ENCODE data around the gene AGAP1. TPM values are rescaled to one million over a fixed set of nuclear protein-coding genes. Genes with fewer than 3 reads are reported as not detected.

The AGAP1 gene
- total and polyA plus RNA-seq, 9 donors: 5.7 to 32.2 (median 20.2) TPM

GRCh38 chr2:236155406-236155805 lies 661.6 kb downstream of the AGAP1 start:
- no peaks in the 10 kb centered on the region for H3K9me3 ChIP-seq
- intact Hi-C loops (cut with DNase I): no loop called here
- no peak for DNase-seq
- H3K36me3 ChIP-seq: no peaks in the 10 kb centered on the region
- no peak for TF ChIP-seq EP300 (IDR thresholded peaks at IDR 0.05)
- TF ChIP-seq POLR2A (IDR thresholded peaks at IDR 0.05): no peak
- TF ChIP-seq, protein P1, sequence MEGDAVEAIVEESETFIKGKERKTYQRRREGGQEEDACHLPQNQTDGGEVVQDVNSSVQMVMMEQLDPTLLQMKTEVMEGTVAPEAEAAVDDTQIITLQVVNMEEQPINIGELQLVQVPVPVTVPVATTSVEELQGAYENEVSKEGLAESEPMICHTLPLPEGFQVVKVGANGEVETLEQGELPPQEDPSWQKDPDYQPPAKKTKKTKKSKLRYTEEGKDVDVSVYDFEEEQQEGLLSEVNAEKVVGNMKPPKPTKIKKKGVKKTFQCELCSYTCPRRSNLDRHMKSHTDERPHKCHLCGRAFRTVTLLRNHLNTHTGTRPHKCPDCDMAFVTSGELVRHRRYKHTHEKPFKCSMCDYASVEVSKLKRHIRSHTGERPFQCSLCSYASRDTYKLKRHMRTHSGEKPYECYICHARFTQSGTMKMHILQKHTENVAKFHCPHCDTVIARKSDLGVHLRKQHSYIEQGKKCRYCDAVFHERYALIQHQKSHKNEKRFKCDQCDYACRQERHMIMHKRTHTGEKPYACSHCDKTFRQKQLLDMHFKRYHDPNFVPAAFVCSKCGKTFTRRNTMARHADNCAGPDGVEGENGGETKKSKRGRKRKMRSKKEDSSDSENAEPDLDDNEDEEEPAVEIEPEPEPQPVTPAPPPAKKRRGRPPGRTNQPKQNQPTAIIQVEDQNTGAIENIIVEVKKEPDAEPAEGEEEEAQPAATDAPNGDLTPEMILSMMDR (IDR thresholded peaks at IDR 0.05): no peak
- H3K27ac ChIP-seq: no peak overlapping the region
- H3K4me1 ChIP-seq (ENCODE audit: insufficient read depth): no peaks in the 10 kb centered on the region
- H3K27me3 ChIP-seq: no peaks in the 10 kb centered on the region
- no peak overlapping the region for H3K4me3 ChIP-seq
- WGBS, 3 donors: 71 to 77% (median 73%) methylated on average over 3 of the region's 3 CpGs

DNA sequence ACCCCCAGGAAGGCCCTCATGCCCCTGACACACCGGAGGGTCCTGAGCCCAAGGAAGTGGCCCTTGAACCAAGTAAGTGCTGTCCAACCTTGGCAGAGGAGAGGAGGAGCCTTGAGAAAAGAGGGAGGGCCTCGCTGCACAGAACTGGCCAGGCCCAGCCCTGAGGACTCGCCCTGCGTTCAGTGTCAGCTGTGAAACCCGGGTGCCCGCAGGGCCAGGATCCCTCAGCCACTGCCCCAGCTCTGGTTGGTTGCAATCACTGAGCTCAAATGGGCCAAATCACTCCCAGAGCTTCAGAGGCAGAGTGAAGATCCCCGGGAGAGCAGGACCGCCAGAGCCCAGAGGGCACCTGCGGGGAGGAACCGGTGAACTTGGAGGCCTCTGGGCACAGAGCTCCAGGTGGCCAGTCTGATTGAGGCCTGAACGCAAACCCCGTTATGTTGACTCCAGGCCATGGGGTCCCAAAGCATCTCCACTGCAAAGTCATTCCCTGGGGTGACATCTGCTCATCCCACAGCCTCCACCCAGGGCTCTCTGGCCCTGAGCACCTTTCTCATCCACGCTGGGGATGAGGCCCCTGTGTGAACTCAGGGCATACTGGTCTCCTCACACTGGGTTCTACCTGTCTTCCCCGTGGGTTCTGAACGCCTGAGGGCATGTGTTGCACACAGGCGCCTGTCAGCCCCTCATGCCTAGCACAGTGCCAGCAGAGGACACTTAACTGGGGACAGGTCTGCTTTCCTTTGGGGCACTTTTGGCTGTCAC lies 662.4 kb downstream of the AGAP1 start:
- no peaks in the 10 kb centered on the region for H3K4me1 ChIP-seq (ENCODE audit: insufficient read depth)
- WGBS, 3 donors: 91 to 92% (median 91%) methylated on average over 16 of the region's 16 CpGs
- no peaks in the 10 kb centered on the region for H3K27me3 ChIP-seq
- no peak overlapping the region for H3K27ac ChIP-seq
- TF ChIP-seq EP300 (IDR thresholded peaks at IDR 0.05) (no peak), POLR2A (IDR thresholded peaks at IDR 0.05) (no peak)
- TF ChIP-seq, protein P1 (IDR thresholded peaks at IDR 0.05): no peak
- no peaks in the 10 kb centered on the region for H3K9me3 ChIP-seq
- no peak for DNase-seq
- no peaks in the 10 kb centered on the region for H3K36me3 ChIP-seq
- no peak overlapping the region for H3K4me3 ChIP-seq
- intact Hi-C loops (cut with DNase I): no loop called here

DNA sequence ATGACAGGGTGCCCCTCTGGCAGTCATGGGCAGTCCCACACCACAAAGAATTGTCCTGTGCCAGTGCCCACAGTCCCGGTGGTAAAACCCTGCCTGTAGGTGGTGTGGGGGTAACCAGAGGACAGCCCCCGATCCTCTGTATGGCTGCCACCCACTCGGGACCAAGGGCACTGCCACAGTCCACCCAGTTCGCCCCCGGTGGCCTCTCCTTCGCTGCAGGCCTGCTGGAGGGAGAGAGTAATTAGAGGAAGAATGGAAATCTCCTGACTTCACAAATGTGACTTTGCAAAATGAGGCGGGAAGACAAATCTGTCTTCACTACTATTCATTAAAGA lies 663.0 kb downstream of the AGAP1 start:
- no peak overlapping the region for H3K4me3 ChIP-seq
- intact Hi-C loops (cut with DNase I): no loop called here
- no peak for TF ChIP-seq POLR2A (IDR thresholded peaks at IDR 0.05)
- no peak for TF ChIP-seq EP300 (IDR thresholded peaks at IDR 0.05)
- TF ChIP-seq, protein P1 (IDR thresholded peaks at IDR 0.05): no peak
- DNase-seq: no peak
- H3K9me3 ChIP-seq: no peaks in the 10 kb centered on the region
- no peak overlapping the region for H3K27ac ChIP-seq
- 83 to 91% (median 85%) methylated on average over 7 of the region's 7 CpGs for WGBS, 3 donors
- H3K4me1 ChIP-seq (ENCODE audit: insufficient read depth): no peaks in the 10 kb centered on the region
- no peaks in the 10 kb centered on the region for H3K27me3 ChIP-seq
- H3K36me3 ChIP-seq: no peaks in the 10 kb centered on the region

GRCh38 chr2:236157366-236157765 lies 663.5 kb downstream of the AGAP1 start:
- Histone ChIP-seq H3K27me3 (no peaks in the 10 kb centered on the region), H3K9me3 (no peaks in the 10 kb centered on the region), H3K27ac (no peak overlapping the region), H3K4me3 (no peak overlapping the region), H3K4me1 (ENCODE audit: insufficient read depth) (no peaks in the 10 kb centered on the region), H3K36me3 (no peaks in the 10 kb centered on the region)
- TF ChIP-seq POLR2A (IDR thresholded peaks at IDR 0.05) (no peak), EP300 (IDR thresholded peaks at IDR 0.05) (no peak)
- TF ChIP-seq, protein P1 (IDR thresholded peaks at IDR 0.05): no peak
- WGBS, 3 donors: 92 to 95% (median 94%) methylated on average over 6 of the region's 6 CpGs
- no peak for DNase-seq
- intact Hi-C loops (cut with DNase I): no loop called here
